ENCODE measurements around the gene ARVCF.

The ARVCF gene

DNA sequence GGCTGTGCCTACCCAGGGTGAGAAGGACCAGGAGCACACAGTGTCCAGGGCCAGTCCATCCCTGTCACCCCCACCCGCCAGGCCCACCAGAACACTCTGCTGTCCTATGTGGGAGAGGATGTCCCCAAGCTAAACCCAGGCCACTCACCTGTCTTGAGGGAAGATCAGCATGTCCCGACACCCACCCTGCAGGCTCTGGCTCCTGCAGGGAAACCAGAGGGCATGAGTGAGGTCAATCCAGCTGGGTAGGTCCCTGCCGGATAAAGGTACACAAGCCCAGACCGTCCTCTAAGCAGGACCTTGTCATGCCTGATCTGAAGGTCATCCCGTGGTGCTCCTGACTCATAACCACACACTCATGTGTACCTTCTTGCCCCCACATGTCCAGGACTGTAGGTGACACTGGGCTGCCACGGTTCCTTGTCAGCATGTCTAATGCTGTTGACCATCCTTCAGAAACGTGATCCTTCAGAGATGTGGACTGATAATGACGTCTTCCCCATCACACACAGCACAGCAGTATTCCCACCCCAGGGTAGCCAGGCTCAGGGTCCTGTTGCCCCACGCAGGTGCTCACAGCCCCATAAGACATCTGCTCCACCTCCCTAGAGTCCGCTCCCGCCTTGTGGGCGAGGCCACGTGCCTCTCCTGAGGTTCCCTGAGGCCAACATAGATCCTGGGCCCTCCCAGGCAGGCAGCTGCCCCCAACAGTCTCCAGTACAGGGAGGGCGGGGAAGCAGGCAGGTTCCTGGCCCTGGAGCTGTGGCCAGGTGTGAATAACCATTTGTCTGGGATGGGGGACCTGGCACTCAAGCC is 6.1 kb downstream of the ARVCF start:
- Histone ChIP-seq H3K4me1 (ENCODE audit: control insufficient read depth, low read length) (no peaks in the 10 kb centered on the region), H3K27ac (ENCODE audit: low read depth, low read length) (no peak overlapping the region), H3K4me3 (ENCODE audit: low read length) (no peak overlapping the region), H3K9me3 (ENCODE audit: control insufficient read depth, insufficient read depth, low read length) (no peaks in the 10 kb centered on the region), H3K27me3 (ENCODE audit: control insufficient read depth, low read length) (peaks cover 12% of the 10 kb centered on the region), H3K36me3 (ENCODE audit: control insufficient read depth, low read length) (no peaks in the 10 kb centered on the region), H3K4me2 (ENCODE audit: low read length) (no peak overlapping the region), H3F3A (ENCODE audit: control insufficient read depth, insufficient read depth) (no peaks in the 10 kb centered on the region), H3K9me2 (replicated peaks; ENCODE audit: control insufficient read depth, low read length) (no peaks in the 10 kb centered on the region), H3K79me2 (ENCODE audit: control insufficient read depth, low read length) (no peaks in the 10 kb centered on the region), H4K20me1 (ENCODE audit: control insufficient read depth, insufficient read depth, low read depth, low read length) (no peaks in the 10 kb centered on the region)
- no peak for TF ChIP-seq EZH2phosphoT487 (IDR thresholded peaks at IDR 0.05; ENCODE audit: borderline replicate concordance, low read length)
- TF ChIP-seq, protein P1, sequence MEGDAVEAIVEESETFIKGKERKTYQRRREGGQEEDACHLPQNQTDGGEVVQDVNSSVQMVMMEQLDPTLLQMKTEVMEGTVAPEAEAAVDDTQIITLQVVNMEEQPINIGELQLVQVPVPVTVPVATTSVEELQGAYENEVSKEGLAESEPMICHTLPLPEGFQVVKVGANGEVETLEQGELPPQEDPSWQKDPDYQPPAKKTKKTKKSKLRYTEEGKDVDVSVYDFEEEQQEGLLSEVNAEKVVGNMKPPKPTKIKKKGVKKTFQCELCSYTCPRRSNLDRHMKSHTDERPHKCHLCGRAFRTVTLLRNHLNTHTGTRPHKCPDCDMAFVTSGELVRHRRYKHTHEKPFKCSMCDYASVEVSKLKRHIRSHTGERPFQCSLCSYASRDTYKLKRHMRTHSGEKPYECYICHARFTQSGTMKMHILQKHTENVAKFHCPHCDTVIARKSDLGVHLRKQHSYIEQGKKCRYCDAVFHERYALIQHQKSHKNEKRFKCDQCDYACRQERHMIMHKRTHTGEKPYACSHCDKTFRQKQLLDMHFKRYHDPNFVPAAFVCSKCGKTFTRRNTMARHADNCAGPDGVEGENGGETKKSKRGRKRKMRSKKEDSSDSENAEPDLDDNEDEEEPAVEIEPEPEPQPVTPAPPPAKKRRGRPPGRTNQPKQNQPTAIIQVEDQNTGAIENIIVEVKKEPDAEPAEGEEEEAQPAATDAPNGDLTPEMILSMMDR (IDR thresholded peaks at IDR 0.05; ENCODE audit: low read depth, low read length, poor library complexity, severe bottlenecking) = no peak

DNA sequence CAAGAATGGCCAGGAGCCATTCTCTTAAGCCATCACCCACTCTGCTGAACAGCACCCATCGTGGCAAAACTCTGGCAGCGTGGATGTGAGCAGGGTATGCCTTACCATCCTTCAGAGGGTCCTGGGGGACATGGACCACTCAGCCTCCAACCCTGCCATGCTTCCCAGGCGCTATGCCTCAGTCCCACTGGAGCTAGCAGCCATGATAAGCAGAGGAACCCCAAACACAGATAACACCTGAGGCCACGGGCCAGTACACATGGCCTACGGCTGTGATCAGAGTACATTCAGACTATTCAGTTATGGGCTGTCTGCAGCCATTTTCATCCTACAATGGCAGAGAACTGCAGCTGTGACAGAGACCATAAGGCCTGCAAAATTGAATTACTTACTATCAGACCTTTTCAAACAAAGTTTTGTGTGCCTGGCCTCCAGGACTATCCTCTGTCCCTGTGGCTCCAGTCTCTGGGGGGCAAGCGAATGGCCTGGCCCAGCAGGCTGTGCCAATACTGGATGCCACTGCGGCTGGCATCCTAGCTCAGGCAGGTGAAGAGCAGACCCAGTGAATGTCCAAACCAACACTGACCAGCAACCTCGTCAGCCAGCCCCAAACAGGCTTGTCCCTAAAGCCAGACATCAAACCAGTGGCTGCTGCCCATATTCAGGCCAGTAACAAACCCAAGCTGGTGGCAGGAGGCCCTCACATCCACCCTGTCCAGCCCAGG is 6.9 kb downstream of the ARVCF start:
- H3F3A ChIP-seq (ENCODE audit: control insufficient read depth, insufficient read depth) = no peaks in the 10 kb centered on the region
- no peak overlapping the region for H3K27ac ChIP-seq (ENCODE audit: low read depth, low read length)
- no peak overlapping the region for H3K4me3 ChIP-seq (ENCODE audit: low read length)
- H3K79me2 ChIP-seq (ENCODE audit: control insufficient read depth, low read length) = no peaks in the 10 kb centered on the region
- no peaks in the 10 kb centered on the region for H3K9me3 ChIP-seq (ENCODE audit: control insufficient read depth, insufficient read depth, low read length)
- H3K4me2 ChIP-seq (ENCODE audit: low read length) = no peak overlapping the region
- no peak for TF ChIP-seq EZH2phosphoT487 (IDR thresholded peaks at IDR 0.05; ENCODE audit: borderline replicate concordance, low read length)
- TF ChIP-seq, protein P1 (IDR thresholded peaks at IDR 0.05; ENCODE audit: low read depth, low read length, poor library complexity, severe bottlenecking) = no peak
- H3K27me3 ChIP-seq (ENCODE audit: control insufficient read depth, low read length) = peaks cover 4% of the 10 kb centered on the region
- no peaks in the 10 kb centered on the region for H4K20me1 ChIP-seq (ENCODE audit: control insufficient read depth, insufficient read depth, low read depth, low read length)
- no peaks in the 10 kb centered on the region for H3K4me1 ChIP-seq (ENCODE audit: control insufficient read depth, low read length)
- H3K9me2 ChIP-seq (replicated peaks; ENCODE audit: control insufficient read depth, low read length) = no peaks in the 10 kb centered on the region
- no peaks in the 10 kb centered on the region for H3K36me3 ChIP-seq (ENCODE audit: control insufficient read depth, low read length)

DNA sequence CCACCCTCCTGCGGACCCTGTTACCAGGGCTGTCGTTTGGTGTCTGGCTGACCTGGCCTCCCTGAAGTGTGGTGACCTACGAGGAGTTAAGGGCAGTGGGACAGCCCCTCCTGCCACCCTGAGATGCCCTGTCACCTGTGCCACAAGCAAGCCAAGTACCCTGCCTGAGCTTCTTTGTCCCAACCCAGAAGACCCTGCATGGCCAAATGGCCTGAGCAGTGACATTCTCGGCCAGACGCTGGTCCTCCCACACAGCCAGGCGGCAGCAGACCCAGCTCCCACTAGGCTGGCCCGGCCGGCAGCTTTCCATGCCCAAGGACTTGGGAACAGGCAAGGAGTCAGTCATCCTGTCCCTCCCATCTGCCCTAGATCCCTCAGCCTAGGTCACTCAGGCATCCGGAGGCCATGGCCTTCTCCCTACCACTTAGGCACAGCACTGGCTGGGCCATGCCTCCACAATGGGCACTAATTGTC is 7.6 kb downstream of the ARVCF start:
- no peaks in the 10 kb centered on the region for H3K9me2 ChIP-seq (replicated peaks; ENCODE audit: control insufficient read depth, low read length)
- no peak for TF ChIP-seq EZH2phosphoT487 (IDR thresholded peaks at IDR 0.05; ENCODE audit: borderline replicate concordance, low read length)
- TF ChIP-seq, protein P1 (IDR thresholded peaks at IDR 0.05; ENCODE audit: low read depth, low read length, poor library complexity, severe bottlenecking) = no peak
- H3K4me2 ChIP-seq (ENCODE audit: low read length) = no peak overlapping the region
- H3K79me2 ChIP-seq (ENCODE audit: control insufficient read depth, low read length) = no peaks in the 10 kb centered on the region
- no peak overlapping the region for H3K4me3 ChIP-seq (ENCODE audit: low read length)
- H3K27ac ChIP-seq (ENCODE audit: low read depth, low read length) = no peak overlapping the region
- no peaks in the 10 kb centered on the region for H4K20me1 ChIP-seq (ENCODE audit: control insufficient read depth, insufficient read depth, low read depth, low read length)
- no peaks in the 10 kb centered on the region for H3K27me3 ChIP-seq (ENCODE audit: control insufficient read depth, low read length)
- no peaks in the 10 kb centered on the region for H3K4me1 ChIP-seq (ENCODE audit: control insufficient read depth, low read length)
- peaks cover 6% of the 10 kb centered on the region for H3K9me3 ChIP-seq (ENCODE audit: control insufficient read depth, insufficient read depth, low read length)
- H3K36me3 ChIP-seq (ENCODE audit: control insufficient read depth, low read length) = no peaks in the 10 kb centered on the region
- no peaks in the 10 kb centered on the region for H3F3A ChIP-seq (ENCODE audit: control insufficient read depth, insufficient read depth)
